ENCODE data around the gene MYMK.

MYMK gene

GRCh38 chr9:133526721-133527321 is 2.1 kb upstream of the MYMK start:
- no peak for DNase-seq (ENCODE audit: low spot score)
- in situ Hi-C loops (cut with MboI; ENCODE audit: low pct_unique_long_range_greater_than_20kb, low sequenced_read_pairs, unreplicated experiment) = loop anchor here (25.0 kb wide), 2 partner anchors 210 to 485 kb away; partner anchors contain the start of gene SARDH
- TF ChIP-seq, protein P1, sequence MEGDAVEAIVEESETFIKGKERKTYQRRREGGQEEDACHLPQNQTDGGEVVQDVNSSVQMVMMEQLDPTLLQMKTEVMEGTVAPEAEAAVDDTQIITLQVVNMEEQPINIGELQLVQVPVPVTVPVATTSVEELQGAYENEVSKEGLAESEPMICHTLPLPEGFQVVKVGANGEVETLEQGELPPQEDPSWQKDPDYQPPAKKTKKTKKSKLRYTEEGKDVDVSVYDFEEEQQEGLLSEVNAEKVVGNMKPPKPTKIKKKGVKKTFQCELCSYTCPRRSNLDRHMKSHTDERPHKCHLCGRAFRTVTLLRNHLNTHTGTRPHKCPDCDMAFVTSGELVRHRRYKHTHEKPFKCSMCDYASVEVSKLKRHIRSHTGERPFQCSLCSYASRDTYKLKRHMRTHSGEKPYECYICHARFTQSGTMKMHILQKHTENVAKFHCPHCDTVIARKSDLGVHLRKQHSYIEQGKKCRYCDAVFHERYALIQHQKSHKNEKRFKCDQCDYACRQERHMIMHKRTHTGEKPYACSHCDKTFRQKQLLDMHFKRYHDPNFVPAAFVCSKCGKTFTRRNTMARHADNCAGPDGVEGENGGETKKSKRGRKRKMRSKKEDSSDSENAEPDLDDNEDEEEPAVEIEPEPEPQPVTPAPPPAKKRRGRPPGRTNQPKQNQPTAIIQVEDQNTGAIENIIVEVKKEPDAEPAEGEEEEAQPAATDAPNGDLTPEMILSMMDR (IDR thresholded peaks at IDR 0.05; ENCODE audit: extremely low read depth, insufficient read depth, missing control alignments) = no peak

GRCh38 chr9:133525677-133526076 is 918 bp upstream of the MYMK start:
- DNase-seq (ENCODE audit: low spot score) = no peak
- TF ChIP-seq, protein P1 (IDR thresholded peaks at IDR 0.05; ENCODE audit: extremely low read depth, insufficient read depth, missing control alignments) = no peak
- in situ Hi-C loops (cut with MboI; ENCODE audit: low pct_unique_long_range_greater_than_20kb, low sequenced_read_pairs, unreplicated experiment) = loop anchor here (25.0 kb wide), 2 partner anchors 212 to 487 kb away; partner anchors contain the start of gene SARDH

DNA sequence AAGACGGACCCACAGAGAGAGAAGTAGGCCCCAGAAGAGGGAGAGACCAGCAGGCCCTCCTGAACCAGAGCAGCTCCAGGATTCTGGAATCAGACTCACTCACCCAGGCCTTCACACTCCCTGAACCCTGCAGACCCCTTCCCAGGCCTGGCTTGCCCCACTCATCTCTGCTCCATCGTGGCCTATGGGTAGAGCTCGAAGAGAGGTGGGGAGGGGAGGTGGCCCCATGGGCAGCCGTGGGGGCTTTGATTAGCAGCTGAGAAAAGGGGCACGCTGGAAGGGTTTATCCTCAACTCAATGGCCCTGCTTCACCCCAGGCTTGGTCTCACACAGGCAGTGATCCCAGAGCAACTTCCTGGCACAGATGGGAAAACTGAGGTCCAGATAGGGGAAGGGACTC is 613 bp downstream of the MYMK start:
- in situ Hi-C loops (cut with MboI; ENCODE audit: low pct_unique_long_range_greater_than_20kb, low sequenced_read_pairs, unreplicated experiment) = no loop called here
- DNase-seq (ENCODE audit: low spot score) = no peak
- TF ChIP-seq, protein P1 (IDR thresholded peaks at IDR 0.05; ENCODE audit: extremely low read depth, insufficient read depth, missing control alignments) = no peak

DNA sequence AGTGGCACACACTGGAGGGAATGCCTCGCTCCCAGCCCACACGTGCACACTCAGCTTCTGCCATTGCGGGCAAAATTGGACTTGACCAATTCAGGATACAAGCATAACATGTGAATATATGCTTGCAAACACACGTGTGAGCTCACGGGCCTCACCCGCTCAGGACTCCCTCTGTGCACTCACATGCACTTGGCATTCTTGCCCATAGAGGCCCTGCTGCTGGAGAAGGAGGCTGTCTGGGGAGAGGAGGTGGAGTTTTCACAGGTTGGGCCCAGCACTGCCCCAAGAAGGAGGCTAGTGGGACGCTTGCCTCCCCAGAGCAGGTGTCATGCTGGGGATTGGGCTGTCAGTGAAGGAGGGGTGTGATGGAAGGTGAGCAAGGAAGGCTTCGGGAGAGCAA is 1.7 kb downstream of the MYMK start:
- TF ChIP-seq, protein P1 (IDR thresholded peaks at IDR 0.05; ENCODE audit: extremely low read depth, insufficient read depth, missing control alignments) = no peak
- DNase-seq (ENCODE audit: low spot score) = no peak
- in situ Hi-C loops (cut with MboI; ENCODE audit: low pct_unique_long_range_greater_than_20kb, low sequenced_read_pairs, unreplicated experiment) = no loop called here

GRCh38 chr9:133522073-133522910 is 2.5 kb downstream of the MYMK start:
- in situ Hi-C loops (cut with MboI; ENCODE audit: low pct_unique_long_range_greater_than_20kb, low sequenced_read_pairs, unreplicated experiment) = no loop called here
- DNase-seq (ENCODE audit: low spot score) = no peak
- TF ChIP-seq, protein P1 (IDR thresholded peaks at IDR 0.05; ENCODE audit: extremely low read depth, insufficient read depth, missing control alignments) = no peak

DNA sequence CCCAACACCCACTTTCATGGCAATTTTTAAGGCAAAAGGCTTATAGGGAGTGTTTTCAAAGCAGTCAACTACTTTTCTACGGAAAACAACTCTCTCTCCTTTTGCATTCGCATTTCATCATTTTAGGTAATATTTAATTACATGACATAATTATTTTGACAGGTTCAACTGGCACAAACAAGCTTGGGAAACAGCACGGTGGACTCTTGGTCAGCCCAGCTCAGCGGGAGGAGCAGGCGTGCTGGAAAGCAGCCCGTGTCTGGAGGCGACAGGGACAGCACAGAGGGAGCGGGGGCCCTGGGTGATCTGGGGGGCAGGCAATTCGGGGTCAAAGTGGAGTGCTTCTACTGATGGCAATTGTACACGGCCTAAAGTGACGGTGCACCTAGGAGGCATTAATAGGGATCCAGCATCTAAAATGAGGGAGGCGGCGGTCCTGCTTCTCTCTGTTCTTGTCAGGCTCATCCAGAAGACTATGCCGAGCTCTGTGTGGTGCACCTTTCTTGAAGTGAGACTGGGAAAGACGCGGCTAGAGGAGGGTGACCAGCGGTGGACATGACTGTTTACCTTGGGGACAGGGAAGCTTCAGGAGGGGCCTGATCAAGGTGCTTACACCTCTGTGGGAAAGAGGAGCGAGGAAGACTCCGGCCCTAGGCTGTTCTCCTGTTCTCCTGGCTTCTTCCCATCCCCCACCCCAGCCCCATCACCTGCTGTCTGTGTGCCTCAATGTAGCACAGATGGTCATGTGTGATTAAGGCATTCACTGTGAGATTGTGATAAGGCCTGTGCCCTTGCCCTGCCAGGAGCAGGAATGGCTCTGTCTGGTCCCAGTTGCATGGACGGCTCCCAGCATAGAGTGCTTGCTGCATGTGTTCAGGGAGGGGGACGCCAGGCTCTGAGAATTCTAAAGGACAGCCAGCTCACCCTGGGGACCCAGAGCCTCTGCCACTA is 3.4 kb downstream of the MYMK start:
- no peak for DNase-seq (ENCODE audit: low spot score)
- in situ Hi-C loops (cut with MboI; ENCODE audit: low pct_unique_long_range_greater_than_20kb, low sequenced_read_pairs, unreplicated experiment) = no loop called here
- TF ChIP-seq, protein P1 (IDR thresholded peaks at IDR 0.05; ENCODE audit: extremely low read depth, insufficient read depth, missing control alignments) = no peak
